DND-41 (cell line): ENCODE data around the gene EVC2.

Experiments used
- EZH2 ChIP-seq: IDR thresholded peaks from 3 replicates; pipeline ENCODE4 v1.6.1; 2012; ENCODE audit warnings: borderline replicate concordance, low read depth, mild to moderate bottlenecking, moderate library complexity, low read length, inconsistent platforms; ENCODE audit not compliant: severe bottlenecking
- TF ChIP-seq, protein P1 (sequence below): IDR thresholded peaks from 2 replicates; pipeline ENCODE4 v1.5.1; 2012; ENCODE audit warnings: borderline replicate concordance, low read length, moderate library complexity, mild to moderate bottlenecking; ENCODE audit not compliant: poor library complexity, severe bottlenecking; ENCODE audit errors: extremely low read depth

- TF ChIP-seq, protein P1, sequence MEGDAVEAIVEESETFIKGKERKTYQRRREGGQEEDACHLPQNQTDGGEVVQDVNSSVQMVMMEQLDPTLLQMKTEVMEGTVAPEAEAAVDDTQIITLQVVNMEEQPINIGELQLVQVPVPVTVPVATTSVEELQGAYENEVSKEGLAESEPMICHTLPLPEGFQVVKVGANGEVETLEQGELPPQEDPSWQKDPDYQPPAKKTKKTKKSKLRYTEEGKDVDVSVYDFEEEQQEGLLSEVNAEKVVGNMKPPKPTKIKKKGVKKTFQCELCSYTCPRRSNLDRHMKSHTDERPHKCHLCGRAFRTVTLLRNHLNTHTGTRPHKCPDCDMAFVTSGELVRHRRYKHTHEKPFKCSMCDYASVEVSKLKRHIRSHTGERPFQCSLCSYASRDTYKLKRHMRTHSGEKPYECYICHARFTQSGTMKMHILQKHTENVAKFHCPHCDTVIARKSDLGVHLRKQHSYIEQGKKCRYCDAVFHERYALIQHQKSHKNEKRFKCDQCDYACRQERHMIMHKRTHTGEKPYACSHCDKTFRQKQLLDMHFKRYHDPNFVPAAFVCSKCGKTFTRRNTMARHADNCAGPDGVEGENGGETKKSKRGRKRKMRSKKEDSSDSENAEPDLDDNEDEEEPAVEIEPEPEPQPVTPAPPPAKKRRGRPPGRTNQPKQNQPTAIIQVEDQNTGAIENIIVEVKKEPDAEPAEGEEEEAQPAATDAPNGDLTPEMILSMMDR = no peak
- TF ChIP-seq EZH2 = no peak
Measured at GRCh38 chr4:5539584-5539983, 168.8 kb downstream of the EVC2 start.
